HL-60 (cell line): ENCODE measurements around the gene TTLL8.

ENCODE experiments used
- DNase-seq, 2 experiments: peaks; one replicate each; pipeline ENCODE4 v3.0.0-alpha.2; 2010 to 2020; ENCODE audit warnings: low read depth in 1 of 2, low spot score in 1 of 2
- H3K27ac ChIP-seq: fragments of 250-450 bp; sonication (Bioruptor Pico); replicated peaks from 2 replicates; pipeline ENCODE4 v1.5.1; 2020; ENCODE audit warnings: mild to moderate bottlenecking, moderate library complexity
- H3K27me3 ChIP-seq: fragments of 250-450 bp; sonication (Bioruptor Pico); 2 replicates; pipeline ENCODE4 v1.5.1; 2021; ENCODE audit warnings: mild to moderate bottlenecking, moderate library complexity; ENCODE audit not compliant: insufficient read depth, poor library complexity, severe bottlenecking
- H3K4me3 ChIP-seq: replicated peaks from 2 replicates; pipeline ENCODE4 v1.5.1; 2011; ENCODE audit warnings: mild to moderate bottlenecking, control low read depth, low read length; ENCODE audit not compliant: insufficient read depth
- CTCF ChIP-seq: IDR thresholded peaks from one replicate; pipeline ENCODE4 v1.5.1; 2011; ENCODE audit warnings: low read length, control low read depth, inconsistent platforms; ENCODE audit not compliant: insufficient read depth
- GABPA ChIP-seq: IDR thresholded peaks from 2 replicates; pipeline ENCODE4 v1.6.1; 2012; ENCODE audit warnings: low read depth
- POLR2AphosphoS5 ChIP-seq: IDR thresholded peaks from 2 replicates; pipeline ENCODE4 v1.6.1; 2012; ENCODE audit warnings: low read depth
- REST ChIP-seq: IDR thresholded peaks from 2 replicates; pipeline ENCODE4 v1.6.1; 2012; ENCODE audit warnings: low read depth; ENCODE audit not compliant: insufficient replicate concordance
- SPI1 ChIP-seq: IDR thresholded peaks from 2 replicates; pipeline ENCODE4 v1.6.1; 2012; ENCODE audit warnings: low read depth, mild to moderate bottlenecking, borderline replicate concordance

TTLL8 gene

GRCh38 chr22:50104141-50104544, 46.0 kb upstream of the TTLL8 start:
- H3K4me3 ChIP-seq = no peak overlapping the region
- TF ChIP-seq CTCF = no peak
- no peaks in the 10 kb centered on the region for H3K27me3 ChIP-seq
- no peak overlapping the region for H3K27ac ChIP-seq
- no peak for DNase-seq

- peak in 1 of 2 experiments; percentile 39 for DNase-seq
- Histone ChIP-seq H3K27me3 (no peaks in the 10 kb centered on the region), H3K4me3 (no peak overlapping the region), H3K27ac (no peak overlapping the region)
- TF ChIP-seq GABPA = no peak
- TF ChIP-seq REST = no peak
These were observed 44.8 kb upstream of the TTLL8 start for GRCh38 chr22:50102946-50103345.

- Histone ChIP-seq H3K27me3 (no peaks in the 10 kb centered on the region), H3K4me3 (no peak overlapping the region), H3K27ac (no peak overlapping the region)
- TF ChIP-seq POLR2AphosphoS5 = no peak
- TF ChIP-seq CTCF = no peak
- no peak for TF ChIP-seq GABPA
- TF ChIP-seq SPI1 = no peak
- no peak for TF ChIP-seq REST
- DNase-seq = no peak
These were observed 43.9 kb upstream of the TTLL8 start for GRCh38 chr22:50101870-50102565.

GRCh38 chr22:50098052-50098451, 40.0 kb upstream of the TTLL8 start:
- Histone ChIP-seq H3K4me3 (no peak overlapping the region), H3K27ac (no peak overlapping the region), H3K27me3 (no peaks in the 10 kb centered on the region)
- DNase-seq = no peak
- TF ChIP-seq REST (no peak), POLR2AphosphoS5 (no peak), SPI1 (no peak), CTCF (no peak), GABPA (no peak)
